Measurements from ENCODE around the gene B3GNT8.

Gene B3GNT8

DNA sequence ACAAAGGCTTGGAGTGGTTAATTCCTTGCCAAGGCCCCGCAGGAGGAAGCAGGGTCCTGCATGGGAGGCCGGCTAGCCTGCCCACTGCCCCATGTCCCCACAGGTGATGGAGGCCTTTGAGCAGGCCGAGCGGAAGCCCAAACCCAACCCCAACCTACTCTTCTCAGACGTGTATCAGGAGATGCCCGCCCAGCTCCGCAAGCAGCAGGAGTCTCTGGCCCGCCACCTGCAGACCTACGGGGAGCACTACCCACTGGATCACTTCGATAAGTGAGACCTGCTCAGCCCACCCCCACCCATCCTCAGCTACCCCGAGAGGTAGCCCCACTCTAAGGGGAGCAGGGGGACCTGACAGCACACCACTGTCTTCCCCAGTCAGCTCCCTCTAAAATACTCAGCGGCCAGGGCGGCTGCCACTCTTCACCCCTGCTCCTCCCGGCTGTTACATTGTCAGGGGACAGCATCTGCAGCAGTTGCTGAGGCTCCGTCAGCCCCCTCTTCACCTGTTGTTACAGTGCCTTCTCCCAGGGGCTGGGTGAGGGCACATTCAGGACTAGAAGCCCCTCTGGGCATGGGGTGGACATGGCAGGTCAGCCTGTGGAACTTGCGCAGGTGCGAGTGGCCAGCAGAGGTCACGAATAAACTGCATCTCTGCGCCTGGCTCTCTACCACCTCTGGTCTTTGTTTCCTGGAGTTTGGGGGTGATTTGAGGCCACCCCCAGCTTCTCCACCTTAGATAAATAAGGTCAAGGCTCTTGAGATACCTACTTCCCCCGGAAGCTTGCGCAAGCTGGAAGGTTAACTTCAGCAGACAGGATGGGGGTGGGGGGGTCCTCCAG is 2.6 kb downstream of the B3GNT8 start:
- H3K4me1 ChIP-seq (ENCODE audit: control insufficient read depth in 1 of 2, insufficient read depth in 2 of 2, low read length in 2 of 2): peaks cover 14% of the 10 kb centered on the region in 2 experiments
- no peaks in the 10 kb centered on the region for H3K9me3 ChIP-seq (ENCODE audit: insufficient read depth, low read depth, low read length)
- H4K91ac ChIP-seq (ENCODE audit: low read depth, low read length): no peak overlapping the region
- H3K27me3 ChIP-seq (ENCODE audit: insufficient read depth, low read length): no peaks in the 10 kb centered on the region
- H3K79me1 ChIP-seq (ENCODE audit: low read length): peaks cover 7% of the 10 kb centered on the region
- H4K8ac ChIP-seq (ENCODE audit: low read depth, low read length): no peak overlapping the region
- no peak overlapping the region for H2BK5ac ChIP-seq (ENCODE audit: low read depth, low read length, poor library complexity)
- no peak overlapping the region for H2BK120ac ChIP-seq (ENCODE audit: insufficient read depth, low read length, poor library complexity)
- no peak overlapping the region for H4K12ac ChIP-seq (ENCODE audit: low read depth, low read length)
- no CpG with 5 or more reads among the region's 21 CpGs for WGBS (ENCODE audit: extremely low coverage, insufficient coverage, insufficient read length)
- no peak overlapping the region for H2BK12ac ChIP-seq (ENCODE audit: low read length)
- peaks cover 31 to 39% of the 10 kb centered on the region in 2 experiments for H3K36me3 ChIP-seq (ENCODE audit: control insufficient read depth in 1 of 2, insufficient read depth in 2 of 2, low read length in 2 of 2)
- no peak for DNase-seq
- H3K27ac ChIP-seq (ENCODE audit: low read depth, low read length): no peak overlapping the region
- H3K9ac ChIP-seq (ENCODE audit: low read length): no peak overlapping the region
- no peak overlapping the region for H3K4me2 ChIP-seq (ENCODE audit: low read length)
- peak overlapping the region; percentile 14 for H3K4me3 ChIP-seq (ENCODE audit: low read depth, low read length)
- H3K18ac ChIP-seq (ENCODE audit: low read length): no peak overlapping the region
- no peak overlapping the region for H3K23ac ChIP-seq (ENCODE audit: low read length)
- peaks cover 3% of the 10 kb centered on the region for H3K79me2 ChIP-seq (ENCODE audit: control insufficient read depth, insufficient read depth, low read length, poor library complexity)
- no peak overlapping the region for H3K4ac ChIP-seq (ENCODE audit: low read depth, low read length)
- no peak overlapping the region for H3K14ac ChIP-seq (ENCODE audit: low read length)
- H2AK5ac ChIP-seq (ENCODE audit: low read length): no peak overlapping the region
- no peak overlapping the region for H2AFZ ChIP-seq (ENCODE audit: insufficient read depth, low read length, poor library complexity)

DNA sequence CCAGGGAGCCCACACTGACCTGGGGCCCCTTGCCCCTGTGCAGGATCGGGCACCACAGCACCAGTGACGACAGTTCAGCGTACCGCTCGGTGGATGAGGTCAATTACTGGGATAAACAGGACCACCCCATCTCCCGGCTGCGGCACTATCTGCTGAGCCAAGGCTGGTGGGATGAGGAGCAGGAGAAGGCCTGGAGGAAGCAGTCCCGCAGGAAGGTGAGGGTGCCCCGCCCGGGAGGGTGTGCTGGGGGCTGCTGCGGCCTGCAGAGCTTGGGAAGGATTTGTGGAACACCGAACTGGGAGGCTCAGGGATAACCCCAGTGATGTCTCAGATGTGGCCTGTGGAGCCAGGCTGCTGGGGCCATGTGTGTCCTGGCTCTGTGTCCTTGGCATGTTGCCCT is 4.2 kb downstream of the B3GNT8 start:
- H3K27ac ChIP-seq (ENCODE audit: low read depth, low read length): no peak overlapping the region
- H3K9me3 ChIP-seq (ENCODE audit: insufficient read depth, low read depth, low read length): no peaks in the 10 kb centered on the region
- no peak overlapping the region for H2AK5ac ChIP-seq (ENCODE audit: low read length)
- no peak overlapping the region for H4K91ac ChIP-seq (ENCODE audit: low read depth, low read length)
- H4K8ac ChIP-seq (ENCODE audit: low read depth, low read length): no peak overlapping the region
- H3K4me1 ChIP-seq (ENCODE audit: control insufficient read depth in 1 of 2, insufficient read depth in 2 of 2, low read length in 2 of 2): peaks cover 10 to 11% of the 10 kb centered on the region in 2 experiments
- peaks cover 3% of the 10 kb centered on the region for H3K79me2 ChIP-seq (ENCODE audit: control insufficient read depth, insufficient read depth, low read length, poor library complexity)
- no peak overlapping the region for H3K23ac ChIP-seq (ENCODE audit: low read length)
- WGBS (ENCODE audit: extremely low coverage, insufficient coverage, insufficient read length): no CpG with 5 or more reads among the region's 12 CpGs
- no peak for DNase-seq
- H3K4me2 ChIP-seq (ENCODE audit: low read length): no peak overlapping the region
- H3K79me1 ChIP-seq (ENCODE audit: low read length): peaks cover 7% of the 10 kb centered on the region
- no peak overlapping the region for H3K14ac ChIP-seq (ENCODE audit: low read length)
- no peak overlapping the region for H4K12ac ChIP-seq (ENCODE audit: low read depth, low read length)
- no peak overlapping the region for H3K4ac ChIP-seq (ENCODE audit: low read depth, low read length)
- no peak overlapping the region for H2BK12ac ChIP-seq (ENCODE audit: low read length)
- no peak overlapping the region for H3K9ac ChIP-seq (ENCODE audit: low read length)
- no peak overlapping the region for H2AFZ ChIP-seq (ENCODE audit: insufficient read depth, low read length, poor library complexity)
- H2BK5ac ChIP-seq (ENCODE audit: low read depth, low read length, poor library complexity): no peak overlapping the region
- peaks cover 40 to 44% of the 10 kb centered on the region in 2 experiments for H3K36me3 ChIP-seq (ENCODE audit: control insufficient read depth in 1 of 2, insufficient read depth in 2 of 2, low read length in 2 of 2)
- no peak overlapping the region for H3K18ac ChIP-seq (ENCODE audit: low read length)
- no peaks in the 10 kb centered on the region for H3K27me3 ChIP-seq (ENCODE audit: insufficient read depth, low read length)
- H2BK120ac ChIP-seq (ENCODE audit: insufficient read depth, low read length, poor library complexity): no peak overlapping the region
- no peak overlapping the region for H3K4me3 ChIP-seq (ENCODE audit: low read depth, low read length)

DNA sequence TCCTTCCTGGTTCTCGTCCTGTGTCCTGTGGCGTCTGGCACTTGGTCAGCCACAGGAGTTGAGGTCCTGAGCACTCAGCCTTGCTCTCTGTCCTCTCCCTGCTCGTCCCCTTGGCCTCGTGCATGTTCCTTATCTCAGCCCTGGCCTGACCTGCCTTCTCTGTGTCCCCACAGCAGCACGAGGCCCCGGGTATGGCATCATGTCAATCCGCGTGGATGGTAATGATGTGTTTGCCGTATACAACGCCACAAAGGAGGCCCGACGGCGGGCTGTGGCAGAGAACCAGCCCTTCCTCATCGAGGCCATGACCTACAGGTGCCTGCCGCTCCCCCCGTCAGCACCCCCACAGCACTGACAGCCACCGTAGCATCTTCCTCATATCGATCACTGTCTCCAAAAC is 4.7 kb downstream of the B3GNT8 start:
- no peak overlapping the region for H3K4me3 ChIP-seq (ENCODE audit: low read depth, low read length)
- no peak overlapping the region for H2AK5ac ChIP-seq (ENCODE audit: low read length)
- no peak overlapping the region for H2AFZ ChIP-seq (ENCODE audit: insufficient read depth, low read length, poor library complexity)
- no peak overlapping the region for H3K23ac ChIP-seq (ENCODE audit: low read length)
- no peak overlapping the region for H2BK120ac ChIP-seq (ENCODE audit: insufficient read depth, low read length, poor library complexity)
- H3K9me3 ChIP-seq (ENCODE audit: insufficient read depth, low read depth, low read length): no peaks in the 10 kb centered on the region
- no peak overlapping the region for H4K91ac ChIP-seq (ENCODE audit: low read depth, low read length)
- no peak overlapping the region for H3K4ac ChIP-seq (ENCODE audit: low read depth, low read length)
- H2BK5ac ChIP-seq (ENCODE audit: low read depth, low read length, poor library complexity): no peak overlapping the region
- no peak overlapping the region for H2BK12ac ChIP-seq (ENCODE audit: low read length)
- no peak overlapping the region for H3K4me2 ChIP-seq (ENCODE audit: low read length)
- H3K9ac ChIP-seq (ENCODE audit: low read length): no peak overlapping the region
- H3K27me3 ChIP-seq (ENCODE audit: insufficient read depth, low read length): no peaks in the 10 kb centered on the region
- H3K4me1 ChIP-seq (ENCODE audit: control insufficient read depth in 1 of 2, insufficient read depth in 2 of 2, low read length in 2 of 2): peaks cover 5 to 6% of the 10 kb centered on the region in 2 experiments
- H4K12ac ChIP-seq (ENCODE audit: low read depth, low read length): no peak overlapping the region
- no peak overlapping the region for H4K8ac ChIP-seq (ENCODE audit: low read depth, low read length)
- peaks cover 5% of the 10 kb centered on the region for H3K79me1 ChIP-seq (ENCODE audit: low read length)
- H3K79me2 ChIP-seq (ENCODE audit: control insufficient read depth, insufficient read depth, low read length, poor library complexity): no peaks in the 10 kb centered on the region
- H3K14ac ChIP-seq (ENCODE audit: low read length): no peak overlapping the region
- no peak overlapping the region for H3K18ac ChIP-seq (ENCODE audit: low read length)
- DNase-seq: no peak
- H3K27ac ChIP-seq (ENCODE audit: low read depth, low read length): no peak overlapping the region
- no CpG with 5 or more reads among the region's 18 CpGs for WGBS (ENCODE audit: extremely low coverage, insufficient coverage, insufficient read length)
- peaks cover 40 to 44% of the 10 kb centered on the region in 2 experiments for H3K36me3 ChIP-seq (ENCODE audit: control insufficient read depth in 1 of 2, insufficient read depth in 2 of 2, low read length in 2 of 2)

DNA sequence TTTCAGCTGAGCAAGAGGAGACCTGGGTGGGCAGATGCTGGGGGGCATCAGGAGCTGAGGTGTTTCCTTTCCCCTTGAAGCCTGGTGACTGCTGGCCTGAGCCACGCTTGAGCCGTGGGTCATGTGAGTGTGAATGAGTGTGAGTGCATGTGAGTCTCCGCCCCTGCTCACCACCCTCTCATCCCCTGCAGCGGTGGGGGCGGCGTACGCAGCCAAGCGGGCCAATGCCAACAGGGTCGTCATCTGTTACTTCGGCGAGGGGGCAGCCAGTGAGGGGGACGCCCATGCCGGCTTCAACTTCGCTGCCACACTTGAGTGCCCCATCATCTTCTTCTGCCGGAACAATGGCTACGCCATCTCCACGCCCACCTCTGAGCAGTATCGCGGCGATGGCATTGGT is 5.2 kb downstream of the B3GNT8 start:
- no peak overlapping the region for H2AK5ac ChIP-seq (ENCODE audit: low read length)
- no peak overlapping the region for H3K4ac ChIP-seq (ENCODE audit: low read depth, low read length)
- DNase-seq: no peak
- H3K4me2 ChIP-seq (ENCODE audit: low read length): no peak overlapping the region
- peaks cover 42 to 44% of the 10 kb centered on the region in 2 experiments for H3K36me3 ChIP-seq (ENCODE audit: control insufficient read depth in 1 of 2, insufficient read depth in 2 of 2, low read length in 2 of 2)
- no peak overlapping the region for H3K14ac ChIP-seq (ENCODE audit: low read length)
- H3K23ac ChIP-seq (ENCODE audit: low read length): no peak overlapping the region
- H2BK5ac ChIP-seq (ENCODE audit: low read depth, low read length, poor library complexity): no peak overlapping the region
- H3K4me3 ChIP-seq (ENCODE audit: low read depth, low read length): no peak overlapping the region
- no peaks in the 10 kb centered on the region for H3K27me3 ChIP-seq (ENCODE audit: insufficient read depth, low read length)
- H4K12ac ChIP-seq (ENCODE audit: low read depth, low read length): no peak overlapping the region
- H3K79me2 ChIP-seq (ENCODE audit: control insufficient read depth, insufficient read depth, low read length, poor library complexity): no peaks in the 10 kb centered on the region
- H2BK12ac ChIP-seq (ENCODE audit: low read length): no peak overlapping the region
- H3K27ac ChIP-seq (ENCODE audit: low read depth, low read length): no peak overlapping the region
- H3K9ac ChIP-seq (ENCODE audit: low read length): no peak overlapping the region
- H3K79me1 ChIP-seq (ENCODE audit: low read length): peaks cover 2% of the 10 kb centered on the region
- WGBS (ENCODE audit: extremely low coverage, insufficient coverage, insufficient read length): no CpG with 5 or more reads among the region's 20 CpGs
- no peak overlapping the region for H2AFZ ChIP-seq (ENCODE audit: insufficient read depth, low read length, poor library complexity)
- H3K9me3 ChIP-seq (ENCODE audit: insufficient read depth, low read depth, low read length): no peaks in the 10 kb centered on the region
- no peak overlapping the region for H2BK120ac ChIP-seq (ENCODE audit: insufficient read depth, low read length, poor library complexity)
- no peak overlapping the region for H4K8ac ChIP-seq (ENCODE audit: low read depth, low read length)
- H3K18ac ChIP-seq (ENCODE audit: low read length): no peak overlapping the region
- no peak overlapping the region for H4K91ac ChIP-seq (ENCODE audit: low read depth, low read length)
- H3K4me1 ChIP-seq (ENCODE audit: control insufficient read depth in 1 of 2, insufficient read depth in 2 of 2, low read length in 2 of 2): peaks cover 4 to 6% of the 10 kb centered on the region in 2 experiments
